Rectal smooth muscle tissue (tissue), 1 donor: ENCODE results near the gene MRPS27.
"Not testable (repeated sequence)": the region's sequence is repeated elsewhere in the genome, so short reads cannot be mapped to it uniquely, and the experiment has no call there.

Experiments used
- H3K27ac ChIP-seq: one replicate; pipeline ENCODE4 v1.7.0; 2013; ENCODE audit warnings: low read depth, low read length, inconsistent platforms
- H3K27me3 ChIP-seq: one replicate; pipeline ENCODE4 v1.7.0; 2013; ENCODE audit warnings: low read length; ENCODE audit not compliant: control insufficient read depth, insufficient read depth
- H3K36me3 ChIP-seq: one replicate; pipeline ENCODE4 v1.7.0; 2013; ENCODE audit warnings: low read length; ENCODE audit not compliant: control insufficient read depth, insufficient read depth
- H3K4me1 ChIP-seq: one replicate; pipeline ENCODE4 v1.7.0; 2013; ENCODE audit warnings: low read length; ENCODE audit not compliant: control insufficient read depth, insufficient read depth
- H3K4me3 ChIP-seq: one replicate; pipeline ENCODE4 v1.7.0; 2013; ENCODE audit warnings: low read length
- H3K9ac ChIP-seq: one replicate; pipeline ENCODE4 v1.7.0; 2013; ENCODE audit warnings: low read length

Gene MRPS27

DNA sequence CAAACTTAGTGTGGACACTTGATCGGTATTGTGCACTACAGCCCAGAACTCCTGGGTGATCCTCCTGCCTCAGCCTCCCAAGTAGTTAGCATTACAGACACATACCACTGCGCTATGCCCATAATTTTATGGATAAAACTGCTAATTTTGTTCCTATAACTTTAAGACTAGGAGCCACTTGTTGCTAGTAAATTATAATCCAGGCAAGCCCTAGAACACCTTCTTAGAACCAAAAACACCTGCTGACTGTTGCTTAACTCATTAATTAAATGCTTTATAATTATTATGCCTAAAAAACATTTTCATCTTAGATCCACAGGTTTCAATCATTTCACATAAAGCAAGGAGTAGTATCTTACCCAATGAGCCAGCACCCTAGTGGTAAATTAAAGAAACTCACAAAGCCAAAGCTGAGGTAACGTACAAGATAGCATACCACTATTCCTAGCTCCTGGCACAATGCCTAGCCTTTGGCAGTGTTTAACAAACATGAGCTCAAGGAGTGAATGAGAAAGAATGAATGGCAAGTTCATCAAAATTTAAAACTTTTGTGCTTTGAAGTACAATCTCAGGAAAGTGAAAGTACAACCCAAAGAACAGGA is 5.4 kb downstream of the MRPS27 start:
- H3K4me3 ChIP-seq: no peak overlapping the region
- peaks cover 6% of the 10 kb centered on the region for H3K36me3 ChIP-seq
- no peak overlapping the region for H3K27ac ChIP-seq
- H3K4me1 ChIP-seq: peaks cover 5% of the 10 kb centered on the region
- H3K9ac ChIP-seq: no peak overlapping the region
- H3K27me3 ChIP-seq: no peaks in the 10 kb centered on the region

DNA sequence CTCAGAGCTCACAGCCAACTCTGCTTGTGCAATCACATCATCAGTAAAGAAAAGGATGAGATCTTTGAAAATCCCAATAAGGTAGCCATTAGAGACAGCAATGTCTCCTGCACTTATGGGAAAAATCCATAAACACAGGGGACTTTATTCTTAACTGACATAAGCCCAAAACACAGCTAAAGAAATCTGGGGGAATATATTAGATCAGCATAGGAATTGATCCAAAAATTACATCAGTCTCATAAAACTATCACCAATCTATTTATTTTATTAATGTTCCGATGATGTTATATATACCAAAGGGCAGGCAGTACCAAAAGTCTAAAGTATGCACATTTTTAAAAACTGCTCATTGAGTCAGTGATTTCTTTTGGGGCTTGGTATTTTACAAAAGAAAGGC is 6.9 kb downstream of the MRPS27 start:
- no peak overlapping the region for H3K27ac ChIP-seq
- H3K9ac ChIP-seq: no peak overlapping the region
- no peaks in the 10 kb centered on the region for H3K27me3 ChIP-seq
- no peaks in the 10 kb centered on the region for H3K4me1 ChIP-seq
- H3K36me3 ChIP-seq: peaks cover 6% of the 10 kb centered on the region
- no peak overlapping the region for H3K4me3 ChIP-seq

DNA sequence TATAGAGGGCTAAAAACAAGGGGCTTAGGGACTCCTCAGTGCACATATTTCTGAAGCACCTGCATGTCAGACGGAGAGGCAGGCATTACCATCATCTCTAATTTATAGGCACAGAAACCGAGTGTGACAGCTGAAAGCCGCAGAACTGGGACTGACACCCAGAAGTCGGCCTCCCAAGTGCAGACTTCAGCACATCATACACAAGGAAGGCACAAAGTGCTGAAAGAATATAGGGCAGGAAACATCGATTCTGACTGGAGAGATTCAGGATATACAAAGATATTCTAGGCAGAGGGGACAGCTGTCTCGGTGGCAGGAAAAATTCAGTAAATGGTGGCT is 11.2 kb downstream of the MRPS27 start:
- no peak overlapping the region for H3K9ac ChIP-seq
- H3K4me3 ChIP-seq: peak overlapping the region; percentile 19
- H3K4me1 ChIP-seq: peaks cover 2% of the 10 kb centered on the region

DNA sequence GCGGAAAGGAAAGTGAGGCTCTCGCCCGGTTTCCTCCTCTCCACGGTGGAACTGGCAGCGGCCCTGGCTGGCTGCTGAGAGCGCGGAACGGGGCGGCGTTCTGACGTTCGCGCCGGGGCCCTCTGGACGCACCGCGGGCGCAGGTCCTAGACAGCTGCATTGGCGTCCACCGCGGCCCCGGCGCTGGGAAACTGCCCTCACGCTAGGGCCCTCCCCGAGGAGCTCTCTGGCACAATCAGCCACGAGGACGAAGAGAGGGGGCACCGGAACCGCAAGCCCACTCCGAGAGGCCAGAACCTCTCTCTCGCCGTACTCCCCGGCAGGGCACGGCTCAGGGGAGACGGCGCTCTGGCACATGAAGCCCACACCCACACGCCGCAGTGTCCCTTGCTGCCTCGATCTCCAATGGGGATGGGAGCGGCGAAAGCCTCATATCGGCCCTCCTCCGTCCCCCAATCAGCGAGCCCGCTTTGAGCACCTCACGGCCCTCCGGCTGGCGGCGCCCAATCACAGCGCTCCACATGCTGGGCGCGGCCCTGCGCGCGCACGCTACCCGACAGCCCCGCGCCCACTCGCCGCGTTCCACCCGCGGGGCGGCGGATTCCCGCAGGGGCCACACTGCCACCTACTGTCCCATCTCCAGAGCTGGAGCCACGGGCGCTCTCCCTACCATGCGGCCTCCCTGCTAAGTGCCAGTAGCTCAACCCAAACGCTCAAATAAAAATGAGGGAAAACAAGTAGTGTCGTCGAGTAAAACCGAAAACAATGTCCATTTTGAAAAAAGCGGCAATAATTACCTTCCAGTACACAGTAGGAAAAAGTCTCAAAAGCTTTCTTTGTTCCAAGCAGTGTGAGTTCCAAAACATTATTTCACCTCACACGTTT is 11.8 kb downstream of the MRPS27 start:
- Histone ChIP-seq H3K36me3 (peaks cover 6% of the 10 kb centered on the region), H3K4me1 (peaks cover 2% of the 10 kb centered on the region), H3K27ac (peak overlapping the region; percentile 85), H3K4me3 (peak overlapping the region; percentile 79), H3K27me3 (no peaks in the 10 kb centered on the region), H3K9ac (peak overlapping the region; percentile 10)

More for the DNA sequence above, 11.2 kb downstream of the MRPS27 start:
- peaks cover 6% of the 10 kb centered on the region for H3K36me3 ChIP-seq
- no peaks in the 10 kb centered on the region for H3K27me3 ChIP-seq
- H3K27ac ChIP-seq: no peak overlapping the region

DNA sequence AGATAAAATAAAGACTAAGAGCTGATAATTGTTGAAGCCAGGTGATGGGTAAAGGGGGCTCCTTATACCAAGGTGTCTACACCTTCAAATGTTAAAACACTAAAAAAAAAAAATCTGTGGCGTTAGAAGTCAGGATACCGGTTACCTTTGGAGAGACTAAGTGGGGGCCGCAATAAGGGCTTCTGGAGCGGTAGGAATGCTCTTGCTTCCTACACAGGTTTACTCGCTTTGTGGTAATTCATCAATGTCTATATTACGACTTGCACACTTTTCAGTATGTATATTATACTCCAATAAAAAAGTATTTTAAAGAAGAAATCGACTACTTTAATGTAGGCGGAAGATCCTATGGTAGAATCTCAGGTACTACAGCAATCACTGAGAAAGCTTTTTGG is 12.5 kb downstream of the MRPS27 start:
- Histone ChIP-seq H3K36me3 (peaks cover 6% of the 10 kb centered on the region), H3K27ac (peak overlapping the region; percentile 85), H3K27me3 (no peaks in the 10 kb centered on the region), H3K4me3 (peak overlapping the region; percentile 79), H3K4me1 (peaks cover 2% of the 10 kb centered on the region), H3K9ac (peak overlapping the region; percentile 10)

DNA sequence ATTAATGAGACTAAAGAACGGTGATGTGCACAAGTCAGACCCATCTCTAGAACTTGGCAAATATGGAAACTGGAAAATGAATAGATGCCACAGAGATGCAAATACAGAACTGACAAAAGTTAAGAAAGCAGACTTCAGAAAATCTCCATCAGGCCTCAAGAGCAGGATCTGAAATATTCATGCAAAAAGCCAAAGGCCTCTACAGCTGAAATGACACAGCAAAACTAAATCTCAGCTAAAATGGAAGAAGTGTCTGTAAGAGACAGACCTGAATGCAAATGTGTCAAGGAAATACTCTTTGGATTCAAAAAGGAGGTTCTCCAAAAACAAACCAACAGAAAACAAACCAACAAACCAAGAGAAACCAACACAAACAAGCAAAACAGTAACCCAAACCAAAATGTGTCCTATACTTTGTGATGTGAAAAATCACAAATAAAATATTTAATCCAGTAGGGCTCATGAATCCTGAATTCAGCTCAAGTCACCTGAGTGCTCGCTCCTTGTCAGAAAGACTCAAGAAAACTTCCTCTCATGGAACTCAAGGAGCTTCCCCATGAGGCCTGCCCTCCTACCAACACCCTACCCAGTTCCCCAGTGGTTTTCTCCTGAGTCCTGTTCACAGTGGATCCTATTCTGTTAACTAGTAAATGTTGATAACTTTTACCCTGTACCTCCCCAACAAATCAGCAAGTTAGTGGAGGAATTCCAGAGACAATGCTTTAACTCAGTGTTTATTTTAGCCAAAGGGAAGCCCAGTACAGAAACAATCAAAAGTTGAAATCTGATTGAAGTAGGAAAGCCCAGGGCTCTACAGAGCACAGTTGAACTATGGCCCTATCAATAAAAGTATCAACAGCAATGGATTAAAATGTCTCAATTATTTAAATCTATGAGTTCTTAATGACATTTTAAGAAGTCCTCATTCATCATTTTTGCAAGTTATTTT is 14.6 kb downstream of the MRPS27 start:
- Histone ChIP-seq H3K27ac (no peak overlapping the region), H3K4me1 (peaks cover 2% of the 10 kb centered on the region), H3K36me3 (peaks cover 6% of the 10 kb centered on the region), H3K27me3 (no peaks in the 10 kb centered on the region), H3K9ac (no peak overlapping the region), H3K4me3 (no peak overlapping the region)

DNA sequence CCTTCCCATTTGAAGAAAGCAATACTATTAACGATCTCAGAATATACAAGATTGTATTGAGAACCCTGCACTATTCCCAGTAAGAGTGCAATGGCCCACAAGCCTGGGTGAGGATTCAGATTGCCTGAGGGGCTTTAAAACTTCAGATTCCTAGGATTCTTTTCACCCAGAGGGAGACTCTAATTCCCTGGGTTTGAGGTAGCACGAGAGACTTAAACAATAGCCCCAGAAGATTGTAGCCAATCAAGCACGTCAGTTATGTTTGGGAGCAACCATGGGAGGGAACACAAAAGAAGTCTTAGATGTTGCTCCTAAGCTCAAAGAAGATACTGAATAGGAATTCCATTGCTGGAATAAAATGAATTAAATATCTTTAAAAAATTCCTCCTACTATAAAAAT is 17.9 kb downstream of the MRPS27 start:
- no peak overlapping the region for H3K4me3 ChIP-seq
- no peaks in the 10 kb centered on the region for H3K27me3 ChIP-seq

DNA sequence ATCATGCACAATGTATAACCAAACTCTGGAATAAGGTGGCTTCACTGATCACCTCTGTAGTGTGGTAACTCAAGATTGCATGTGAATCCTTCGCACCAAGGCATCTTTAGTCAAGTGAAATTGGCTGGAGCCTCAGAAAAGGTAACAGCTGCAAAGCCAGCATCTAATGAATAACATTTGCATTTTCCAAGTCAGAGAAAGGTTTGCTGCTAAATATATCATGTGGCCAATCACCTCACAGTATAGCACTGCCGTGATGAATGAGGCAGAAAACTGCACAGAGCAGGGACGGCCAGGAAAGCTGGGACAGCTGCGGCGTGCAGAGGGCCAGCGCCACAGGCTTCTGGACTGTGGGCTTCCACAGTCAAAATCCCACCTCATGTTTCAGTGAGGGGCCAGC is 18.5 kb downstream of the MRPS27 start:
- H3K4me3 ChIP-seq: no peak overlapping the region
- H3K27me3 ChIP-seq: no peaks in the 10 kb centered on the region
- no peaks in the 10 kb centered on the region for H3K4me1 ChIP-seq
- H3K9ac ChIP-seq: no peak overlapping the region
- H3K36me3 ChIP-seq: no peaks in the 10 kb centered on the region
- no peak overlapping the region for H3K27ac ChIP-seq

More for the DNA sequence above, 17.9 kb downstream of the MRPS27 start:
- Histone ChIP-seq H3K9ac (no peak overlapping the region), H3K4me1 (no peaks in the 10 kb centered on the region), H3K36me3 (no peaks in the 10 kb centered on the region), H3K27ac (no peak overlapping the region)

DNA sequence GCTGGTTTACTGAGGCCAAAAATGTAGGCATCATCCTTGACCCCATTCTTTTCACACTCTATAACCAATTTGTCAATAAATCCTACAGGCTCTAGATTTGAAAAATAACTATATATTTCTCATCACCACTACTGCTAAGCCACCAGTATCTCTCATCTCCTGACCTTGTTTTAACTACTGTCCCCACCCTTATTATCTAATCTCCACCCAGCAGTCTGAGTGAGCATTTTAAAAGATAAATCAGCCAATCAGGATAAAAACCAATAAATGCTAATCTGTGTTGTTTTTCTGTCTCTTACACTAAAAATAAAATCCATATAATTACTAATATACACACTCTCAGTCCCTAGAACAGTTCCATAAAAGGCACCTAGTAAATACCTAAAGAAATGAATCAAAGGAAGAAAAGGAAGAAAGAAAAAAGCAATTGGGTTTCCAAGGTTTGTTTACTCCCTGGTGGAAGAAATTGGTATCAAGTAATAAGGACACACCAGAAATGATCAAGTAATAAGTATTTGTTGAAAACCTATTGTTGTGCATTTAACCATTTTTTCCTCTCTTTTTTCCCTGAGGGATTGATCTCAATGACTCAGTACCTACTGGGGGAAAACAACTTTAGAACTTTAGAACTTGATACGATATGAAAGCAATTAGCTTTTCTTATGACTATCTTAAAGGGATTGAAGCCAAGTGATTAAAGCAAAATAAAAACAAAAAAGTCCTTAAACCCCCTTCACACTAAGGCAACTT is 19.3 kb downstream of the MRPS27 start:
- Histone ChIP-seq H3K9ac (no peak overlapping the region), H3K27me3 (no peaks in the 10 kb centered on the region), H3K36me3 (no peaks in the 10 kb centered on the region), H3K27ac (no peak overlapping the region), H3K4me1 (no peaks in the 10 kb centered on the region), H3K4me3 (no peak overlapping the region)

DNA sequence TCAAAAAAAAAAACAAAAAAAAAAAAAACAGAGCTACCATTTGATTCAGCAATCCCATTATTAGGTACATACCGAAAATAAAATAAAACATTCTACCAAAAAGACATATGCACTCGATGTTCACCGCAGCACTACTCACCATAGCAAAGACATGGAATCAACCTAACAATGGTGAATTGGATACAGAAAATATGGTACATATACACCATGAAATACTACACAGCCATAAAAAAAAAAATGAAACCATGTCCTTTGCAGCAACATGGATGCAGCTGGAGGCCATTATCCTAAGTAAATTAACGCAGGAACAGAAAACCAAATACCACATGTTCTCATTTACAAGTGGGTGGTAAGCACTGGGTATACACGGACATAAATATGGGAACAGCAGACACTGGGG is 21.3 kb downstream of the MRPS27 start:
- Histone ChIP-seq H3K27ac (no peak overlapping the region), H3K27me3 (no peaks in the 10 kb centered on the region), H3K4me3 (no peak overlapping the region), H3K36me3 (no peaks in the 10 kb centered on the region), H3K9ac (no peak overlapping the region), H3K4me1 (no peaks in the 10 kb centered on the region)

DNA sequence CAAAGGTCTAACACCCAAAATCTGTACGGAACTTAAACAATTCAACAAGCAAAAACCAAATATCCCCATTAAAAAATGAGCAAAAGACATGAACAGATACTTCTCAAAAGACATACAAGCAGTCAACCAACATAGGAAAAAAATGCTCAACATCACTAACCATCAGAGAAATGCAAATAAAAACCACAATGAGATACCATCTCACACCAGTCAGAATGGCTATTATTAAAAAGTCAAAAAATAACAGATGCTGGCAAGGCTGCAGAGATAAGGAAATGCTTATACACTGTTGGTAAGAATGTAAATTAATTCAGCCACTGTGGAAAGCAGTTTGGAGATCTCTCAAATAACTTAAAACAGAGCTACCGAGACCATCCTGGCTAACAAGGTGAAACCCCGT is 21.9 kb downstream of the MRPS27 start:
- H3K36me3 ChIP-seq, H3K4me1 ChIP-seq, H3K9ac ChIP-seq, H3K4me3 ChIP-seq, H3K27me3 ChIP-seq, H3K27ac ChIP-seq: not testable (repeated sequence)

DNA sequence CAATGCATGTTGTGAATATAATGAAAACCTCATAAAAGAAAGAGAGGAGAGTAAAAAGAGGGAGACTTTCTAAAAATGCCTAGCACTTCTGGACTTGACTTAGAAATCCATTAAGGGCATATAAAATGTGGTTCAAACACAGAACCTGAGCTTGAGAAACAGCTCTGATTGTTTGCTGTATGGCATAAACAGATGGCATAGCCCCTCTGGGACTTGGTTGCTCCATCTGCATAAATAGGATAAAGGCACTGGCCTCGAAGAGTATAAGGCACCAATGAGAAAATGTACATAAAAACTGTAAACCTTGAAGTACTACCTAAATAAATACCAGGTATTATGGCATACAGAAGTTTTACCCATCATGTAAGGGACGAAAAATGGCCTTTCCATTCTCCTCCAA is 23.8 kb downstream of the MRPS27 start:
- Histone ChIP-seq H3K4me3 (no peak overlapping the region), H3K36me3 (no peaks in the 10 kb centered on the region), H3K4me1 (no peaks in the 10 kb centered on the region), H3K27ac (no peak overlapping the region), H3K9ac (no peak overlapping the region), H3K27me3 (no peaks in the 10 kb centered on the region)
